Osteoblast (primary cell): ENCODE results near the gene STRIT1. TPM values are rescaled to one million over a fixed set of nuclear protein-coding genes. Genes with fewer than 3 reads are reported as not detected.

ENCODE experiments used
- DNase-seq: peaks from one replicate; pipeline ENCODE4 v3.0.0; 2011; ENCODE audit warnings: low spot score, mixed read lengths; ENCODE audit not compliant: insufficient read length; ENCODE audit errors: missing footprints
- H2AFZ ChIP-seq: 2 replicates; pipeline ENCODE4 v1.6.0; 2011; ENCODE audit warnings: mild to moderate bottlenecking, low read length
- H3K27ac ChIP-seq: 2 replicates; pipeline ENCODE4 v1.5.1; 2011; ENCODE audit warnings: mild to moderate bottlenecking, low read depth, low read length, moderate library complexity
- H3K27me3 ChIP-seq: 2 replicates; pipeline ENCODE4 v1.6.0; 2012; ENCODE audit warnings: mild to moderate bottlenecking, control low read depth, inconsistent platforms, low read length, moderate library complexity; ENCODE audit not compliant: insufficient read depth
- H3K36me3 ChIP-seq: 2 replicates; pipeline ENCODE4 v1.5.1; 2011; ENCODE audit warnings: mild to moderate bottlenecking, low read length, control low read depth, moderate library complexity; ENCODE audit not compliant: insufficient read depth
- H3K4me1 ChIP-seq: 2 replicates; pipeline ENCODE4 v1.5.1; 2011; ENCODE audit warnings: mild to moderate bottlenecking, low read length, control low read depth, moderate library complexity; ENCODE audit not compliant: insufficient read depth
- H3K4me2 ChIP-seq: 2 replicates; pipeline ENCODE4 v1.6.0; 2011; ENCODE audit warnings: mild to moderate bottlenecking, low read length; ENCODE audit not compliant: insufficient read depth
- H3K4me3 ChIP-seq: fragments of 200-600 bp; sonication (generic); 3 replicates; pipeline ENCODE4 v1.5.1; 2012; ENCODE audit warnings: mild to moderate bottlenecking, low read length, inconsistent platforms; ENCODE audit not compliant: insufficient read depth
- H3K79me2 ChIP-seq: 2 replicates; pipeline ENCODE4 v1.6.0; 2012; ENCODE audit warnings: mild to moderate bottlenecking, low read length, control low read depth, inconsistent platforms; ENCODE audit not compliant: insufficient read depth
- H3K9me3 ChIP-seq: 2 replicates; pipeline ENCODE4 v1.5.1; 2011; ENCODE audit warnings: low read depth, low read length, control low read depth
- H4K20me1 ChIP-seq: 2 replicates; pipeline ENCODE4 v1.6.0; 2012; ENCODE audit warnings: mild to moderate bottlenecking, low read length, control low read depth; ENCODE audit not compliant: insufficient read depth
- CTCF ChIP-seq: IDR thresholded peaks from 2 replicates; pipeline ENCODE4 v1.5.1; 2011; ENCODE audit warnings: mild to moderate bottlenecking, low read depth, low read length, moderate library complexity; ENCODE audit errors: extremely low read depth
- total RNA-seq: library from RNA; depleted of rRNA; stranded (reverse); fragments of >200 nt; gene quantifications from 2 replicates; pipeline ENCODE4 v1.2.3, GENCODE V29; 2012

The STRIT1 gene
- total RNA-seq, 1 donor, result not detected

- H3K4me1 ChIP-seq, result peaks cover 6% of the 10 kb centered on the region
- no peaks in the 10 kb centered on the region for H3K9me3 ChIP-seq
- DNase-seq, result no peak
- no peaks in the 10 kb centered on the region for H4K20me1 ChIP-seq
- no peak overlapping the region for H3K27ac ChIP-seq
- no peaks in the 10 kb centered on the region for H3K79me2 ChIP-seq
- H3K27me3 ChIP-seq, result no peaks in the 10 kb centered on the region
- H3K4me3 ChIP-seq, result no peak overlapping the region
- no peak overlapping the region for H2AFZ ChIP-seq
- H3K4me2 ChIP-seq, result no peak overlapping the region
- no peaks in the 10 kb centered on the region for H3K36me3 ChIP-seq
- TF ChIP-seq CTCF, result no peak
Measured at GRCh38 chr3:155303540-155304097, 10.1 kb upstream of the STRIT1 start.

- H3K4me2 ChIP-seq, result no peak overlapping the region
- DNase-seq, result no peak
- peaks cover 6% of the 10 kb centered on the region for H3K4me1 ChIP-seq
- H3K79me2 ChIP-seq, result no peaks in the 10 kb centered on the region
- no peak overlapping the region for H3K27ac ChIP-seq
- no peak for TF ChIP-seq CTCF
- H4K20me1 ChIP-seq, result no peaks in the 10 kb centered on the region
- no peaks in the 10 kb centered on the region for H3K9me3 ChIP-seq
- no peak overlapping the region for H3K4me3 ChIP-seq
- no peaks in the 10 kb centered on the region for H3K27me3 ChIP-seq
- H2AFZ ChIP-seq, result no peak overlapping the region
- H3K36me3 ChIP-seq, result no peaks in the 10 kb centered on the region
Measured at GRCh38 chr3:155302891-155303290, 9.4 kb upstream of the STRIT1 start.

- Histone ChIP-seq H3K27ac (no peak overlapping the region), H3K4me3 (no peak overlapping the region), H3K79me2 (no peaks in the 10 kb centered on the region), H3K36me3 (no peaks in the 10 kb centered on the region), H2AFZ (no peak overlapping the region), H3K4me1 (peaks cover 6% of the 10 kb centered on the region), H3K4me2 (no peak overlapping the region), H3K9me3 (no peaks in the 10 kb centered on the region), H3K27me3 (no peaks in the 10 kb centered on the region), H4K20me1 (no peaks in the 10 kb centered on the region)
- TF ChIP-seq CTCF, result no peak
- no peak for DNase-seq
Measured at GRCh38 chr3:155302481-155302880, 9.0 kb upstream of the STRIT1 start.

GRCh38 chr3:155297100-155297499 is 3.6 kb upstream of the STRIT1 start:
- peaks cover under 1% of the 10 kb centered on the region for H3K4me1 ChIP-seq
- H3K4me2 ChIP-seq, result no peak overlapping the region

More at GRCh38 chr3:155297100-155297499, 3.6 kb upstream of the STRIT1 start:
- no peak overlapping the region for H2AFZ ChIP-seq
- H3K9me3 ChIP-seq, result no peaks in the 10 kb centered on the region
- no peak overlapping the region for H3K4me3 ChIP-seq
- H4K20me1 ChIP-seq, result no peaks in the 10 kb centered on the region
- H3K36me3 ChIP-seq, result no peaks in the 10 kb centered on the region
- DNase-seq, result no peak
- no peak overlapping the region for H3K27ac ChIP-seq
- H3K79me2 ChIP-seq, result no peaks in the 10 kb centered on the region
- no peak for TF ChIP-seq CTCF
- no peaks in the 10 kb centered on the region for H3K27me3 ChIP-seq
